Coronary artery (tissue), 2 donors: ENCODE results near the gene IFNGR2.
"Not testable (repeated sequence)": the region's sequence is repeated elsewhere in the genome, so short reads cannot be mapped to it uniquely, and the experiment has no call there.

ENCODE experiments used
- DNase-seq: peaks from one replicate; pipeline ENCODE4 v3.0.0-alpha.2; 2017; ENCODE audit warnings: low spot score
- H3K27ac ChIP-seq, 2 donors: fragments of 200-600 bp; sonication (generic); one replicate each; pipeline ENCODE4 v1.5.1; 2016 to 2019
- H3K4me3 ChIP-seq: fragments of 200-600 bp; sonication (generic); 2 replicates; pipeline ENCODE4 v1.5.1; 2016; ENCODE audit warnings: mild to moderate bottlenecking, moderate library complexity
- TF ChIP-seq, protein P1 (sequence below): fragments of 200-600 bp; sonication (generic); IDR thresholded peaks from one replicate; pipeline ENCODE4 v1.5.1; 2019; ENCODE audit warnings: antibody characterized with exemption

The IFNGR2 gene

GRCh38 chr21:33441489-33442477 lies 38.6 kb downstream of the IFNGR2 start:
- Histone ChIP-seq H3K4me3 (no peak overlapping the region), H3K27ac (peak overlapping the region; percentile 65 to 77)
- peak; percentile 89 for DNase-seq
- TF ChIP-seq, protein P1, sequence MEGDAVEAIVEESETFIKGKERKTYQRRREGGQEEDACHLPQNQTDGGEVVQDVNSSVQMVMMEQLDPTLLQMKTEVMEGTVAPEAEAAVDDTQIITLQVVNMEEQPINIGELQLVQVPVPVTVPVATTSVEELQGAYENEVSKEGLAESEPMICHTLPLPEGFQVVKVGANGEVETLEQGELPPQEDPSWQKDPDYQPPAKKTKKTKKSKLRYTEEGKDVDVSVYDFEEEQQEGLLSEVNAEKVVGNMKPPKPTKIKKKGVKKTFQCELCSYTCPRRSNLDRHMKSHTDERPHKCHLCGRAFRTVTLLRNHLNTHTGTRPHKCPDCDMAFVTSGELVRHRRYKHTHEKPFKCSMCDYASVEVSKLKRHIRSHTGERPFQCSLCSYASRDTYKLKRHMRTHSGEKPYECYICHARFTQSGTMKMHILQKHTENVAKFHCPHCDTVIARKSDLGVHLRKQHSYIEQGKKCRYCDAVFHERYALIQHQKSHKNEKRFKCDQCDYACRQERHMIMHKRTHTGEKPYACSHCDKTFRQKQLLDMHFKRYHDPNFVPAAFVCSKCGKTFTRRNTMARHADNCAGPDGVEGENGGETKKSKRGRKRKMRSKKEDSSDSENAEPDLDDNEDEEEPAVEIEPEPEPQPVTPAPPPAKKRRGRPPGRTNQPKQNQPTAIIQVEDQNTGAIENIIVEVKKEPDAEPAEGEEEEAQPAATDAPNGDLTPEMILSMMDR, result no peak

DNA sequence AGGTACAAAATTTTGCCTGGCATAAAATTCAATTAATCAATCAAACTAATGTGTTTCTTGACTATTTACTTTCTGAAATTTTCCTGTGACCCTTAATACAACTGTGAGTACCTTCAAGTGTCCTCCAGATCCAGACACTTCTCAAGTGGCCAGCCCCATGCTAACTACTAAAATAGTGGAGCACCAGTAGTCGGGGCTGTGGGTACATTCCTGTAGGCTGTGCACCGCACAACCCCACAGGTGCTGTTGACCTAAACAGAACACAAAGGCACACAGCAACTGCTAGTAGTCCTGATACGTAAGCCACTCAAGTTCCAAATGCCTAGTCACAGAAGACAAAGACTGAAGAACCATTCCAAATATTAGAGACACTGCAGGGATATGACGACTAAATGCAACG lies 40.0 kb downstream of the IFNGR2 start:
- peak overlapping the region; percentile 3 to 65 for H3K27ac ChIP-seq
- TF ChIP-seq, protein P1, result no peak
- H3K4me3 ChIP-seq, result no peak overlapping the region
- DNase-seq, result no peak

GRCh38 chr21:33444499-33444898 lies 41.3 kb downstream of the IFNGR2 start:
- TF ChIP-seq, protein P1, result no peak
- peak overlapping the region in 1 of 2 donors; percentile 8 for H3K27ac ChIP-seq
- no peak for DNase-seq
- H3K4me3 ChIP-seq, result no peak overlapping the region

DNA sequence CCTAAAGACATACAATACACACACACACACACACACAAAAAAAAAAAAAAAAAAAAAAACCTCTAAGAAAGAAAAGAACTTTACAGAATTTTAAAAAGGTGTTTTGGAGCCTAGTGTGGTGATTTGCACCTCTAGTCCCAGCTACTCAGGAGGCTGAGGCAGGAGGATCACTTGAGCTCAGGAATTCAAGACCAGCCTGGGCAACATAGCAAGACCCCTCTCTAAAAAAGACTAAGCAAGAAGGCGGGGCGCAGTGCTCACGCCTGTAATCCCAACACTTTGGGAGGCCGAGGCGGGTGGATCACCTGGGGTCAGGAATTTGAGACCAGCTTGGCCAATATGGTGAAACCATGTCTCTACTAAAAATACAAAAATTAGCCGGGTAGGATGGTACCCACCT lies 43.4 kb downstream of the IFNGR2 start:
- H3K27ac ChIP-seq, H3K4me3 ChIP-seq, DNase-seq: not testable (repeated sequence)

DNA sequence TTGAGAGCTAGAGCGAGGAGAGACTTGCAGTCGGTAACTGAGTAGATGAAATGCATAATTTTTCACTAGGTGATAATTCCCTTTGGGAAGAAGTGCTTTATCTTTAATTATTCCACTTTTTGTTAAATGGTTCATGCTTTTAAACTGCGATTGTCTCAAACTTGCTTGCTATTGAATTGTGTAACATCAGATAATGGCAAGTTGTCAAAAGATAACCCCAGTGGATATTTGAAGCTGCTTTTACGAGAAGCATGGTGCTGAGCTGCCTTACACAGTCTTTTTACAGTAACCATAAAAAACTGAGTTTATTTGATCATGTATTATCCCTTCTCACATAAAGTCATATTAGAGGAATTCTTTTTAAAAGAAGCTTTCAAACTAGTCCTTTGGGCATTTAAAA lies 46.4 kb downstream of the IFNGR2 start:
- no peak overlapping the region for H3K27ac ChIP-seq
- no peak for DNase-seq
- TF ChIP-seq, protein P1, result no peak
- no peak overlapping the region for H3K4me3 ChIP-seq

GRCh38 chr21:33451634-33452071 lies 48.4 kb downstream of the IFNGR2 start:
- TF ChIP-seq, protein P1, result no peak
- no peak overlapping the region for H3K27ac ChIP-seq
- no peak overlapping the region for H3K4me3 ChIP-seq
- DNase-seq, result no peak

GRCh38 chr21:33452362-33452761 lies 49.1 kb downstream of the IFNGR2 start:
- no peak overlapping the region for H3K4me3 ChIP-seq
- TF ChIP-seq, protein P1, result no peak
- H3K27ac ChIP-seq, result no peak overlapping the region
- DNase-seq, result no peak
